ENCODE results near the gene MYOM3.

The MYOM3 gene

GRCh38 chr1:24118410-24119242 lies 6.7 kb upstream of the MYOM3 start:
- Mint-ChIP-seq H3K27ac (ENCODE audit: low read depth) (no peak overlapping the region), H3K36me3 (ENCODE audit: insufficient read depth) (peaks cover 4% of the 10 kb centered on the region), H3K27me3 (peaks cover 62% of the 10 kb centered on the region), H3K4me1 (no peaks in the 10 kb centered on the region), H3K4me3 (no peak overlapping the region), H3K9me3 (no peaks in the 10 kb centered on the region)
- ATAC-seq (replicated peaks; ENCODE audit: extremely low read depth, poor library complexity, severe bottlenecking) (no peak), DNase-seq (ENCODE audit: low spot score in 2 of 2) (no peak)

GRCh38 chr1:24117722-24118409 lies 5.9 kb upstream of the MYOM3 start:
- Mint-ChIP-seq H3K36me3 (ENCODE audit: insufficient read depth) (peaks cover 5% of the 10 kb centered on the region), H3K27ac (ENCODE audit: low read depth) (no peak overlapping the region), H3K9me3 (no peaks in the 10 kb centered on the region), H3K4me1 (no peaks in the 10 kb centered on the region), H3K4me3 (no peak overlapping the region), H3K27me3 (peaks cover 70% of the 10 kb centered on the region)
- ATAC-seq (replicated peaks; ENCODE audit: extremely low read depth, poor library complexity, severe bottlenecking): no peak
- DNase-seq (ENCODE audit: low spot score in 2 of 2): no peak

- Mint-ChIP-seq H3K36me3 (ENCODE audit: insufficient read depth) (peaks cover 5% of the 10 kb centered on the region), H3K4me1 (no peaks in the 10 kb centered on the region), H3K4me3 (no peak overlapping the region), H3K9me3 (no peaks in the 10 kb centered on the region), H3K27me3 (peaks cover 77% of the 10 kb centered on the region), H3K27ac (ENCODE audit: low read depth) (no peak overlapping the region)
- DNase-seq (ENCODE audit: low spot score in 2 of 2) (no peak), ATAC-seq (replicated peaks; ENCODE audit: extremely low read depth, poor library complexity, severe bottlenecking) (no peak)
These were observed 5.2 kb upstream of the MYOM3 start for GRCh38 chr1:24117132-24117531.

- Mint-ChIP-seq H3K9me3 (no peaks in the 10 kb centered on the region), H3K27ac (ENCODE audit: low read depth) (no peak overlapping the region), H3K4me3 (no peak overlapping the region), H3K27me3 (peaks cover 68% of the 10 kb centered on the region), H3K36me3 (ENCODE audit: insufficient read depth) (peaks cover 5% of the 10 kb centered on the region), H3K4me1 (no peaks in the 10 kb centered on the region)
- DNase-seq (ENCODE audit: low spot score in 2 of 2) (no peak), ATAC-seq (replicated peaks; ENCODE audit: extremely low read depth, poor library complexity, severe bottlenecking) (no peak)
These were observed 2.8 kb upstream of the MYOM3 start for GRCh38 chr1:24114753-24115152.

- no peak overlapping the region for H3K4me3 Mint-ChIP-seq
- no peaks in the 10 kb centered on the region for H3K9me3 Mint-ChIP-seq
- ATAC-seq (replicated peaks; ENCODE audit: extremely low read depth, poor library complexity, severe bottlenecking): no peak
- peaks cover 65% of the 10 kb centered on the region for H3K27me3 Mint-ChIP-seq
- H3K36me3 Mint-ChIP-seq (ENCODE audit: insufficient read depth): peaks cover 3% of the 10 kb centered on the region
- H3K27ac Mint-ChIP-seq (ENCODE audit: low read depth): no peak overlapping the region
- no peaks in the 10 kb centered on the region for H3K4me1 Mint-ChIP-seq
- no peak for DNase-seq (ENCODE audit: low spot score in 2 of 2)
These were observed 1.7 kb upstream of the MYOM3 start for GRCh38 chr1:24113641-24114033.

GRCh38 chr1:24111262-24111995 lies 506 bp downstream of the MYOM3 start:
- Mint-ChIP-seq H3K27ac (ENCODE audit: low read depth) (no peak overlapping the region), H3K27me3 (peaks cover 42% of the 10 kb centered on the region), H3K4me3 (no peak overlapping the region), H3K36me3 (ENCODE audit: insufficient read depth) (peaks cover 3% of the 10 kb centered on the region), H3K9me3 (no peaks in the 10 kb centered on the region), H3K4me1 (no peaks in the 10 kb centered on the region)
- DNase-seq (ENCODE audit: low spot score in 2 of 2) (no peak), ATAC-seq (replicated peaks; ENCODE audit: extremely low read depth, poor library complexity, severe bottlenecking) (no peak)

GRCh38 chr1:24110642-24111261 lies 1.2 kb downstream of the MYOM3 start:
- Mint-ChIP-seq H3K4me3 (no peak overlapping the region), H3K27me3 (peaks cover 36% of the 10 kb centered on the region), H3K4me1 (no peaks in the 10 kb centered on the region), H3K9me3 (no peaks in the 10 kb centered on the region), H3K36me3 (ENCODE audit: insufficient read depth) (peaks cover 3% of the 10 kb centered on the region), H3K27ac (ENCODE audit: low read depth) (no peak overlapping the region)
- DNase-seq (ENCODE audit: low spot score in 2 of 2): no peak
- ATAC-seq (replicated peaks; ENCODE audit: extremely low read depth, poor library complexity, severe bottlenecking): no peak

- no peak overlapping the region for H3K27ac Mint-ChIP-seq (ENCODE audit: low read depth)
- no peaks in the 10 kb centered on the region for H3K4me1 Mint-ChIP-seq
These were observed 2.1 kb downstream of the MYOM3 start for GRCh38 chr1:24109686-24110475.

GRCh38 chr1:24109166-24109483 lies 2.8 kb downstream of the MYOM3 start:
- Mint-ChIP-seq H3K27me3 (peaks cover 29% of the 10 kb centered on the region), H3K4me3 (no peak overlapping the region), H3K9me3 (no peaks in the 10 kb centered on the region), H3K36me3 (ENCODE audit: insufficient read depth) (peaks cover 3% of the 10 kb centered on the region), H3K4me1 (no peaks in the 10 kb centered on the region), H3K27ac (ENCODE audit: low read depth) (no peak overlapping the region)
- ATAC-seq (replicated peaks; ENCODE audit: extremely low read depth, poor library complexity, severe bottlenecking) (no peak), DNase-seq (ENCODE audit: low spot score in 2 of 2) (no peak)

More at GRCh38 chr1:24109686-24110475, 2.1 kb downstream of the MYOM3 start:
- DNase-seq (ENCODE audit: low spot score in 2 of 2) (no peak), ATAC-seq (replicated peaks; ENCODE audit: extremely low read depth, poor library complexity, severe bottlenecking) (no peak)
- no peak overlapping the region for H3K4me3 Mint-ChIP-seq
- H3K9me3 Mint-ChIP-seq: no peaks in the 10 kb centered on the region
- peaks cover 34% of the 10 kb centered on the region for H3K27me3 Mint-ChIP-seq
- H3K36me3 Mint-ChIP-seq (ENCODE audit: insufficient read depth): peaks cover 3% of the 10 kb centered on the region

- peaks cover 2% of the 10 kb centered on the region for H3K36me3 Mint-ChIP-seq (ENCODE audit: insufficient read depth)
- no peak overlapping the region for H3K4me3 Mint-ChIP-seq
- peaks cover 24% of the 10 kb centered on the region for H3K27me3 Mint-ChIP-seq
- DNase-seq (ENCODE audit: low spot score in 2 of 2) (no peak), ATAC-seq (replicated peaks; ENCODE audit: extremely low read depth, poor library complexity, severe bottlenecking) (no peak)
- H3K4me1 Mint-ChIP-seq: no peaks in the 10 kb centered on the region
- H3K27ac Mint-ChIP-seq (ENCODE audit: low read depth): no peak overlapping the region
- no peaks in the 10 kb centered on the region for H3K9me3 Mint-ChIP-seq
These were observed 3.4 kb downstream of the MYOM3 start for GRCh38 chr1:24108334-24109165.

- Mint-ChIP-seq H3K4me3 (no peak overlapping the region), H3K9me3 (no peaks in the 10 kb centered on the region), H3K36me3 (ENCODE audit: insufficient read depth) (no peaks in the 10 kb centered on the region), H3K4me1 (no peaks in the 10 kb centered on the region), H3K27me3 (peaks cover 14% of the 10 kb centered on the region), H3K27ac (ENCODE audit: low read depth) (no peak overlapping the region)
- DNase-seq (ENCODE audit: low spot score in 2 of 2) (no peak), ATAC-seq (replicated peaks; ENCODE audit: extremely low read depth, poor library complexity, severe bottlenecking) (no peak)
These were observed 4.3 kb downstream of the MYOM3 start for GRCh38 chr1:24107462-24108138.

All from central memory CD8-positive, alpha-beta T cell (primary cell).